Fibroblast of skin of left biceps (primary cell): ENCODE data around the gene TSPAN31.

Experiments used
- DNase-seq, 2 experiments: peaks; one replicate each; pipeline ENCODE4 v3.0.0-alpha.2; 2013; ENCODE audit warnings: low read depth in 2 of 2

Gene TSPAN31

GRCh38 chr12:57722716-57723629 is 21.9 kb upstream of the TSPAN31 start:
- no peak for DNase-seq

DNA sequence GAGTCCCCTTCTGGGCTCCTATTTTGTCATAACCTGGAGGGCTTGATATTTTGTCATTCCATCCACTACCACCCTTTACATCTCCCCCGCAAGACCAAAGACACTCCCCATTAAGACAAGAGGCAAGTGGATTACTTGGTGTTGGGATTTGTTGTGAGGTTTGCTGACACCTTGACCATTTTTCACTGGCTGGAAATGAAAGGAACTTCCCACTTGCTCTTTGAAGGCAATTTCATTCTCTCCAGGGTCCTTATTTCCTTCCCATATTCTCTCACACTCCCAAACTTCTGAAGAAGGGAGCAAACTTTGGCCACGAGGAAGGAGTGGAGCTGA is 21.2 kb upstream of the TSPAN31 start:
- DNase-seq = no peak

GRCh38 chr12:57724003-57724935 is 20.6 kb upstream of the TSPAN31 start:
- no peak for DNase-seq

DNA sequence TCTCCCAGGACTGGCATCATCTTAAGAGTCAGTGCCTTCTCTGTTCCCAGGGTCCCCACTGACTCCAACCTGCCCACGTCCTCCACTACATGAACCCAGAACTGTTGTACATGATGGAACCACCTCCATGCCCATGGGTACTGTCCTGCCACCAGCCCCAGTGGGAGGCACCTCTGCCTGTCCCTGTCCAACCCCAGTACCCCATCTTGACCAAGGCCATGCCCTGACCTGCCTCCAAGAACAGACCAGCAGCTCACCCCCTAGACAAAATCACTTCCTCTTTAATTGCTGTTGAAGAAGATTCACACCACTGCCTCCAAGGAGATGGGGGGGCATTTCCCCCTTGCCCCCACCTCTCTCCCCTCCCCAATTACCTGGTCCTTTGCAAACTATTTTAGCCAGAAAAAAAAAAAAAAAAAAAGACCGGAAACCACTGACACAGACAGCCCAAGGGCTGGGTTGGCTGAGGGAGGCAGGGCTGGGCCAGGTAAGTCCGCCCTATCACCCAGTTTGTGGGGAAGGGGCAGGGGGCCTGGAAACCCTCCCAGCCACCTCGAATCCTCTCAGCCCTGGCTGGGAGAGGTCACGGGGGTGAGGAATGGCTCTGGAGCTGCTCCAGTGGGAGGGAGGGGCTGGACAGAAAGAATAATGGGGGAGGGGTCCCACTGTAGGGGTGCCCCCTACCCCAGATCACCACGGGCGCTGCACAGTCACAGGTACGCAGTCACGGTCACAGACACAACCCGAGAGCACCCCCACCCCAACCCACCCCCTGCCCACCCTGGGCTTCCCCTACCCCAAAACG is 19.7 kb upstream of the TSPAN31 start:
- no peak for DNase-seq

DNA sequence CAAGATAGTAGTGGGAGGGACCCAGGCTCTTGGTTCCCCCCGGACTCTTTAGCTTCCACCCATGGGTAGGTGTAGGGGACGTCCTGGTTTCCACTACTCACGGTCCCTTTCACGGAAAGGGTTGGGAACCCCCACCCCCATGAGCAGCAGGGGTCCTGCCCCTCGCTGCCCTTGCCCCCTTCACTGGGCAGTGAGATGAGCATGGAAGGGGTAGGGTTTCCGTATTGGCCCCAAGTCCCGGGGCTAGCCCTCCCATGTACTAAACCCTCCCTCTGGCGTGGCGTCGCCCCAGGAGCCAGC is 19.0 kb upstream of the TSPAN31 start:
- DNase-seq = no peak

DNA sequence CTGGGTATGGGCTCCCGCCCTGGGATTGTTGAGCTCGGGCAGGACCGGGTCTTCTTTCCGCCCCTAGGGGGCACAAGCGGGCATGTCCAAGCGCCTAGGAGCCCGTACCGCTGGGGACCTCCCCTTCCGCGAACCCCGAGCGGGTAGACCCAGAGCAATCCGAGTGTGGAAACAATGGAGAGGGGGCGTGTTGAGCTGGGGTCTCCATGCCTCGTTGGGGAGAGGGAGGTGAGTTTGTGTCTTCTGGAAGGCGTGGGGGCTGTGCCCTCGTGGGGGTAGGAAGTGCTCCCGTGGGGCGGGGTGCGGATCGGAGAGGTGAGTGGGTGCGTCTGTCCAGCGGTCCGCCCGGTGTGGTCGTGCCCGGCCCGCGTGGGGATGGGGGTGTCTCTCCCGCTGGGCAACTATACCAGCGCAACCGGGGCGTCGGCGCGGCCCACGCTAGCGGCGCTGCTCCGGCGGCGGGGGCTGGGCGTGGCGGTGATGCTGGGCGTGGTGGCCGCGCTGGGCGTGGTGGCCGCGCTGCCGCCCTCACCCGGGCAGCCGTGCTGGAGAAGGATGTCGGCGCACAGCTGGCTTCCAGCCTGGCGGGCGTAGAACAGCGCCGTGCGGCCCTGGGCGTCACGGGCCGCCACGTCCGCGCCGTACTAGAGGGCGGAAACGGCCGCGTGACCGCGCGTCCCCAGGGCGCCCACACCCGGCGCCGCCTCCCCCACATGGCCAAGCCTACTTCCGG is 18.5 kb upstream of the TSPAN31 start:
- DNase-seq = peak; percentile 58 to 67

GRCh38 chr12:57726884-57727757 is 17.7 kb upstream of the TSPAN31 start:
- peak in 1 of 2 experiments; percentile 12 for DNase-seq

DNA sequence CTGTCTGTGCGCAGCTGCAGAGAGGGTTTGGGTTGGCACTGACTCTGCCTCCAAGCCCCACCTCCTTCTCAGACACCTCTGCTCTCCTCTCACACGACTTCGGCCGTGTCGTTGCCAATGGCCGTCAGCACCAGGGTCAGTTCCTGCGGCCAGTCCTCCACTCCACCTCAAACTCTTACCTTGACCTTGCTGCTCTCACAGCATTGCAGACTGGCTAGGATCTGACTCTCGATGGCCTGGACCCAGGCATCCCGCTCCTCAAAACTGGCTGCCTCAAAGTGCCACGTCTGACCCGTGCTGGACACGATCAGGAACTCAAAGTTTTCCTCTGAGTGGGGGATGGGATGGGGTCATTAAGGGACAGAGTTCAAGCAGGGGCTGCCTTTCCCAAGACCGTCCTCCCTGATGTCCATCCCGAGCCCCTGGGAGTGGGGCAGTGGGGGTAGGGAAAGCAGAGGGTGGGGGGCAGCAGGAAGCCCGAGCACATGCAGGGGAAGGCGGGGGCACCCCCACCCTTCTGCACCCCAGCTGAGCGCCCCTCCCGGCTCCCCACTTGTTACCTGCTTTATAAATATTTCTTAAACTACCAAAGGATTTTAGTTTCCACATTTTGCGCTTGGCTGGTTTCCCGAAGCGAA is 17.0 kb upstream of the TSPAN31 start:
- DNase-seq = no peak

GRCh38 chr12:57729321-57729844 is 15.5 kb upstream of the TSPAN31 start:
- DNase-seq = no peak

DNA sequence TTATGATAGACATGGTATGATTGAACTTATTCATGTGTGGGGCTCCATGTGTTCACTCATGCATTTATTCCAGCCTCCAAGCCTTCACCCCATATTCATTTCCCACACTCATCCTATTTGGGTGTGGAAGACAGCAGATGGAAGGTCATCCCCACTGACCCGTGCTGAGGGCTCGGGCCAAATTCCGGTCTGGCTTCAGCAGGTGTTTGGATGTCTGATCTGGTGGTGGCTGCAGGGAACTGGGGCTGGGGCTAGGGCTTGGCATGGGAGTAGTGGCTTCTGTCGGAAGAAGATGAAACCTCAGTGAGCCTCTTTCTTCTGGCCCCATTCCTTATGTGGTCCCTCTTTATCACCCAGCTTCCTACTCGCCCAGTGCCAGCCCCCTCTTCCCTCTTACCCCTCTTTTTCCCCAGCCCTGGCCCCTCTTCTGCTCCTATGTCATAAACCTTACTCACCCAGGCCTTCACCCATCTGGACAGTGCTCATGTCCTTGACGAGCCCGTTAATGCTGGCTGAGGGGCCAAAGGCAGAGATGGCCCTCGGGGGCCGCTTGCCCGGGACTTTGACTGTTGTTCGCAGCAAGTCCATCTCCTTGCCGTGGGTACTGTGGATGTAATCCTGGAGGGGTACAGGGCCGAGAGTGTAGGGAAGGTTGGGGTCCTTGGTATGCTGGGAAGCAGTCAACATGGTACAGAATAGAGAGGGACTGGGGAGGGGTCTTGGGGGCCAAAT is 14.3 kb upstream of the TSPAN31 start:
- DNase-seq = no peak

DNA sequence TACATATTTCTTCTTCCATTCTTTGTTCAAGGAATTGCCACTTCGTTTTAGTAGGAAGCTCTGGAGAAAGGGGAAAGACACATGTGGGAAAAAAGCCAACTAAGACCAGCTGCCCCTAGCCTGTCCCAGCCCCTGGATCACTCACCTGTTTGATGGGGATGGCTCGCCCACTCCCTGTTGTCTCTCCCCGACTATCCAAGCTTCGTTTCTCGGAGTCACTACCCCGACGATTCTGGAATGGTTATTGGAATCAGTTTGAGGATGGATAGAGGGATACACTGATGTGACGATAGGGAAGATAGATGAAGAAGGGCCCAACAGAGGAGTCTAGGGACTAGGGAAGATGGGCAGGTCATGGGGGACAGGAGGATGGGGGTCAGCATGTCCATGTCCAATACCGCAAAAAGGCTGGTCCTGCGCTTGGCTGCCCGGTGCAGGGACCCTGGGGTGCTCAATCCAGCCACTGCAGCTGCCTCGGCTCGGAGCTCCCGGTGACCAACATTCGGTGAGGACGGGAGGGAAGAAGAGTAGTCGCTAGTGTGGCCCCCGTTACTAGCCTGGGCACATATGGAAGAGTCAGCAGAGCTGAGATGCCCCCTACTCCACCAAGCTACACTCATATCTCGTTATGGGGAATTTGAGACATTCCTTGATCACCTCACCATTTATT is 13.3 kb upstream of the TSPAN31 start:
- DNase-seq = no peak

GRCh38 chr12:57732270-57732669 is 12.6 kb upstream of the TSPAN31 start:
- no peak for DNase-seq

DNA sequence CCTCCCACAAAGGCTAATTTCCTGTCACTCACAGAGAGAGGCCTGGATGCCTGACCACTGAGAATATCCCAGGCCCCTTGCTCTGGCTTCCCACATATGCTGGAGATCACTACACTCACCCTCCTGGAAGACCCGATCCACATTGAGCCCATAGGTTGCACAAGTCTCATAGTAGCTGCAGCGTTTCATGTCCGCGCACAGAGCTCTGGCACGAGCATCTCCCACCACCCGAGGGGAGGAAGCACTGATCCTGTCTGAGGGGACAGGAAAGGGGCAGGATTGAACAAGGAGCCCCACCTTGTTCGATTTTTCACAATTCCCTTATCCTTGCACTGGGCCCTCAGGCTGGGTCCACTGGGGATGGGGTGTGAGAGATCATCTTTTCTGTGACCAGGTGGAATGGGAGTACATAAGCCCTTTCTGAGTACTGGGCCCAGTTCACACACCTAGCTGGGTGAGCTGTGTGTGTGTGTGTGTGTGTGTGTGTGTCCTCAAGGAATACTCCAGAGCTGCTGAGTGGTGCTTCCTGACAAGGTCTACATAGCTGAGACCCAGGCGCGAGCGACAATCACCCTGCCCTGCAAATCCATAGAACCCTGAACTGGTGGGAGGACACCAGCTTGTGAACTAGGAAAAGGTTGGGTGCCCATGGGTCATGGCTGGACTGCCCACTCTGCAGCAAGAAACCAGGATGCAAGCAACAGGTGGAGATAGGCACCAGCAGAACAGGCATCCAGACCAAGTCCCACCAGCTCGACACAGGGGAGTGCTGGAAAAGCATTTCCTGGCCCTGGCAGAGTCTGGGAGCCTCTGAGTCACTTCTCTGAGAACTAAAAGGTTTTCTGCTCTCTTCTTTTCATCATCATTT is 11.9 kb upstream of the TSPAN31 start:
- DNase-seq = no peak

DNA sequence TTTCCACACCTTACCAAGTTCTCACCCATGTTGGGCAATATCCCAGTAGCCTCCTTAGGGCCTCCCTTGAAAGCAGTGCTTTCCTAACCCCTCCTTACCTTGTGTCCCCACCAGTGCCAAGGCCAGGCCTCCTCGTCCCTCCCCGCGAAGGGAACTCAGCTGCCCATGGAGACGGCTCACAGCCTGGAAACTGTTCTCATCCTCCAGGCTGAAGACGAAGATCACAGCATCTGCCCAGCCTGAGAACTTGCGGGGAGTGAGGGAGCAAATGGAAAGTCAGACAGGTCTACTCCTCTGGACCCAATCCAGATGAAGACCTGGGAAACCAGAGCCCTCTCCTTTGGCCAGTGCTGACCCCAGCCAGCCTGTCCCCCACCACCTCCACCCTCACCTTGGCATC is 10.9 kb upstream of the TSPAN31 start:
- DNase-seq = no peak

GRCh38 chr12:57734591-57734990 is 10.2 kb upstream of the TSPAN31 start:
- no peak for DNase-seq

DNA sequence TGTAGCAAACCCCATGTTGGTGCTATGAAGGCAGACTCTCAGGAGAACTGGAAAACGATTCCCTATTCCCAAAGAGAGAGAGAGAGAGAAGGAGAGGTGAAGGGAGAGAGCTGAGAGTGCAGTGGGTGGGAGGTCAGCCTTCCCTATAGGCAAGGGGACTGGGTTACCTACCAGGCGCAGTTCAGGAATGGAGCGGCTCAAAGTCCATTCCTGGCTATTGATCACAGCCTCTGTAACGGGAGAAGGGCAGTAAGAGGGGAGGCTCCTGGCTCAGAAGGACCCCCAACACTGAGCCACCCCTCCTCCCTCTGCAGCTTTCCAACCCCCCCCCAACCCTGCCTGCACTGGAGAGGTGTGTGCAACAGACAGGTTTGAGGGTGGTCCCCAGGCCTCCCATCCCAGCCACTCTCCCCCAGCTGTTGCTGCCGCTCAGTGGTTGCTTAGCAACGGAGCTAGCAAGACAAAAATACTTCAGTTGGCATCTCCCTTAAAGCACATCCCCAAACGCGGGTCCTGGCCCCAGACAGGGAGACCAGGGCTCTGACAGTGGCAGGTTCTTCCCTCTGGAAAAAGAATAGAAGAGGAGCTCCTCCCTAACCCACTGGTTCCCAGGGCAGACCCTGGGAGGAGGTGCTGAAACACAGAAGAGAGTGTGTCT is 9.5 kb upstream of the TSPAN31 start:
- DNase-seq = no peak
